Cardiac fibroblast (primary cell): ENCODE measurements around the gene PSMD13.

Experiments
- DNase-seq, 2 donors: peaks; one replicate each; pipeline versions ENCODE4 v3.0.0 to v3.0.0-alpha.2; 2010; ENCODE audit warnings: low read depth in 2 of 2
- H3K4me3 ChIP-seq, 2 donors: replicated peaks in 1 of 2; 1 replicate in 1 of 2; 2 replicates in 1 of 2; pipeline ENCODE4 v1.5.1; 2011; ENCODE audit warnings: low read depth in 2 of 2, low read length in 2 of 2, mild to moderate bottlenecking in 2 of 2, moderate library complexity in 1 of 2
- TF ChIP-seq, protein P1 (sequence below): IDR thresholded peaks from one replicate; pipeline ENCODE4 v1.5.1; 2011; ENCODE audit warnings: low read depth, mild to moderate bottlenecking, low read length, inconsistent platforms

The PSMD13 gene

GRCh38 chr11:202490-202889 is 34.3 kb upstream of the PSMD13 start:
- TF ChIP-seq, protein P1, sequence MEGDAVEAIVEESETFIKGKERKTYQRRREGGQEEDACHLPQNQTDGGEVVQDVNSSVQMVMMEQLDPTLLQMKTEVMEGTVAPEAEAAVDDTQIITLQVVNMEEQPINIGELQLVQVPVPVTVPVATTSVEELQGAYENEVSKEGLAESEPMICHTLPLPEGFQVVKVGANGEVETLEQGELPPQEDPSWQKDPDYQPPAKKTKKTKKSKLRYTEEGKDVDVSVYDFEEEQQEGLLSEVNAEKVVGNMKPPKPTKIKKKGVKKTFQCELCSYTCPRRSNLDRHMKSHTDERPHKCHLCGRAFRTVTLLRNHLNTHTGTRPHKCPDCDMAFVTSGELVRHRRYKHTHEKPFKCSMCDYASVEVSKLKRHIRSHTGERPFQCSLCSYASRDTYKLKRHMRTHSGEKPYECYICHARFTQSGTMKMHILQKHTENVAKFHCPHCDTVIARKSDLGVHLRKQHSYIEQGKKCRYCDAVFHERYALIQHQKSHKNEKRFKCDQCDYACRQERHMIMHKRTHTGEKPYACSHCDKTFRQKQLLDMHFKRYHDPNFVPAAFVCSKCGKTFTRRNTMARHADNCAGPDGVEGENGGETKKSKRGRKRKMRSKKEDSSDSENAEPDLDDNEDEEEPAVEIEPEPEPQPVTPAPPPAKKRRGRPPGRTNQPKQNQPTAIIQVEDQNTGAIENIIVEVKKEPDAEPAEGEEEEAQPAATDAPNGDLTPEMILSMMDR = no peak
- no peak for DNase-seq
- no peak overlapping the region for H3K4me3 ChIP-seq

- no peak for DNase-seq
- TF ChIP-seq, protein P1 = no peak
- H3K4me3 ChIP-seq = no peak overlapping the region
Measured at GRCh38 chr11:203056-203944, 33.5 kb upstream of the PSMD13 start.

- no peak overlapping the region for H3K4me3 ChIP-seq
- DNase-seq = no peak
- TF ChIP-seq, protein P1 = no peak
Measured at GRCh38 chr11:203945-204586, 32.7 kb upstream of the PSMD13 start.

GRCh38 chr11:204587-205109 is 32.1 kb upstream of the PSMD13 start:
- no peak for DNase-seq
- TF ChIP-seq, protein P1 = no peak
- H3K4me3 ChIP-seq = no peak overlapping the region

DNA sequence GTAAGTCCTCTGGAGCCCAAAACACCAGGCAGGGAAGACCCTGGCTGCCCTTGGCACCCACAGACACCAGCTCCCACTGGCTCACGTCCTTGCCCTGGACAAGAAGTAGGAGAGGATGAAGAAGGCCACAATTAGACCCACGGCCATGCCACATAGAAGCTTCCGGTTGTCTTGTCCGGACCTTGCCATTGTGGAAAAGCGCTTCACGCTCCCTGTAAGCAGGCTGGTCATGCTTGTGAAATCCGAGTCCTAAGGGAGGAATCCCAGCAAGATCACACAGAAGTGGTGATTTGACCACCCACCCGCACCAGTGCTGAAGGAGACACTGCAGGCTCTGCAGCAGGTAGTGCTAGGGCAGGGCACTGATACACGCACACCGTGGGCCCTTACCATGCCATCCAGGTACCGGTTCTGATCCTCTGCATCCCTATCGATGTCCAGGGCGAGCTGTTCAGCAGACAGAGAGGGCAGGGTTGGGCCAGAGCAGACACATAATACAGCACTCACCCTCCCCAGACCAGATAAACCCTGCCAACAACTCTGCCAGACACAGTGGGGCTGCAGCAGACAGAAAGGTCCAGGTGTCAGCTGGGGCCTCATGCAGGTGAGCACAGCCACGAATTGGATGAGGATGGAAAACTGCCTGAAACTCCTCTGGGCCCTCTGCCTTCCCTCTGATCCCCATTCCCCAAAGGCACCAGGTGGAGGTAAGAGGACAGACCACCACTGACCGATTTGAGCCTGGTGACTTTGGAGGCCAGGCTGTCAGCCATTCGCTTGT is 31.4 kb upstream of the PSMD13 start:
- H3K4me3 ChIP-seq = peak overlapping the region; percentile 8 to 97
- TF ChIP-seq, protein P1 = no peak
- no peak for DNase-seq

- TF ChIP-seq, protein P1 = no peak
- H3K4me3 ChIP-seq = peak overlapping the region; percentile 97 to 98
- DNase-seq = no peak
Measured at GRCh38 chr11:206002-206384, 30.8 kb upstream of the PSMD13 start.
